HG03175 (cell line): ENCODE data around the gene KRT8.
"Not testable (repeated sequence)": the region's sequence is repeated elsewhere in the genome, so short reads cannot be mapped to it uniquely, and the experiment has no call there.

ENCODE experiments used
- ATAC-seq: cut with Tn5 transposase; IDR thresholded peaks from one replicate; pipeline ENCODE4 v1.9.1; 2021; ENCODE audit warnings: mild to moderate bottlenecking, moderate library complexity; ENCODE audit not compliant: unreplicated experiment

KRT8 gene

DNA sequence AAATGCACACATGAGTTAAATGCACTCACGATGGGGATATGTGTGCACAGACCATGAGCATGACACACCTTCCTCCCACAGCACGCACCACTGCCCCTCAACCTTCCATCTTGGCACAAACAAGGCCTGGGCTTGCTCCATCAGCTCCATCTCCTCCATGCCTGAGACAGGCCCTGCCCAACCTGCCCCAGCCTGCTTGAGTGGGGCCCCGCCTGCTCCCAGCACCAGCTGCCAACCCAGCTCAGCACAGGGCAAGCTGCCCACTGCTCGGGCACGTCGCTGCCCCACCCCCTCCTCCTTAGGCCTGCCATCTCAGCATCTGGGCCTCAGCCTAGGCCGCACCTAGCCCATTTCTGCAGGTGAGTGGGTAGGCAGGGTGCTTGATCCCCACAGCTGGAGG lies 28.5 kb downstream of the KRT8 start:
- ATAC-seq: no peak

DNA sequence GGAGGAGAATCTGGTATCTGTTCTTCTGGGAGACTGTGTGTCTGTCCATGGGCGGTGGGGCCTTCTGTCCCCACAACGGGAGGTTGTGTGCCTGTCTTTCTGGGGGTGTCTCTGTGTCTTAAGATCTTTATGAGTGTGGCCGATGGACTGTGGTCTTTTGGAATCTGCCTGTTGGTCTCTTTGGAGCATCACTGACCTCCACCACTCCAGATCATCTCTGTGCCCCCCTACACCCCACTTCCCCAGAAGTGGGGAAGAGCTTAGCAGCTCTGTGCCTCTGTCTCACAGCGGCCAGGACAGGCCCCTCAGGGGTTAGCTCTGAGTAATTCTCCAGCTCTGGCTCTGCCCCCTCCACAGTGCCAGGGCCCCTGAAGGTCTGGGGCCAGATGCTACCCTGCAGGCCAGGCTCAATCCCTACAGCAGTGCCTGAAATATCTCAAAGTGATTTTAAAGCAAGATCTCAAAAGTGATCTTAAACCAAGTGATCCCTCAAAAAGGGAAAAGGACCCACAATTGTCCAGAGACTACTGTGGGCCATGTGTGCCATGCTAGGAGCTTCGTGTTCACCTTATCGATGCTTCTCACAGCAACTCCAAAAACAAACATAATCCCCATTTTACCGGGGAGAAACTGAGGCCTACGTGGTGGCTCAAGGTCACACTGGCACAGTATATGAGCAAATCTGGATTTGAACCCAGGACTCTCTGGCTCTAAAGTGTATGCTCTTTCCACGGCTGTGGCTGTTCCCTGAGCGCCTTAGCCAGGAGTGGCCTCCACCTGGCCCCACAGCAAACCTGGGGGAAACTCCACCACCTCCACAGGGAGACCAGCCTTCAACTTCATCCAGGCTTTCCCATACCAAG lies 30.1 kb downstream of the KRT8 start:
- no peak for ATAC-seq

DNA sequence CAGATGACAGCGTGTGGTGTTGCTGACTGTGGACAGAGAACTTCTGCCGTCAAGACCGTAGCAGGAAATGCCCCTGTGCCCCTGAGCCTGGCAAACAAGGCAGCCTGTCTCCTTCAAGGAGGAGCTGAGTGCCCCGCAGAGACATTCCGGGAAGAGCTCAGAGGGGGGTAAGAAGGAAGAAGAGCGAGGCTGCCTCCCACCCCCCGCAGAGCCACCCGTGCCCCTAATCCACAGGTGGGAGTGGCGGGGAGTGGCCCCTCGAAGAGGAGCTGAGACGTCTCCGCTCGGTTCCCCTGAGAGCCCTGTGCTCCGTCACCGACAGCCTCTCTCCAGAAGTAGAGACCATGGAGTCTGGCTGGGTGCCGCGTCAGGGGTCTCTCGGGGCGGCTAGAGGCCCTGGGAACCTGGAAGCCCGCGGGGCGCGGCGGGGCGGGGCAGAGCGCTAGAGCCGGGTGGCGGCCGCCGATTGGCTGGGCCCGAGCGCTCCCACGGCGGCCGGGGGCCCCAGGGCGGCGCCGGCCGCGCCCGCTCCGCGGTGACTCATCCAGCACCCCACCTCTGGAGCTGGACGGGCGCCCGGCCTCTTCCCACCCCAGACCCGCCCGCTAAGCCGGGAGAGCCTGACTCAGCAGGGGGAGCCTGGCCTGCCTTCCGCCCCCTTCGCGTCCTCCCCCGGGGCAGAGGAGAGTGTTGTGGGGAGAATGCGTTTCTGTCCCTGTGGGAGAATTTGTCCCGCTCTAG lies 30.9 kb downstream of the KRT8 start:
- no peak for ATAC-seq

DNA sequence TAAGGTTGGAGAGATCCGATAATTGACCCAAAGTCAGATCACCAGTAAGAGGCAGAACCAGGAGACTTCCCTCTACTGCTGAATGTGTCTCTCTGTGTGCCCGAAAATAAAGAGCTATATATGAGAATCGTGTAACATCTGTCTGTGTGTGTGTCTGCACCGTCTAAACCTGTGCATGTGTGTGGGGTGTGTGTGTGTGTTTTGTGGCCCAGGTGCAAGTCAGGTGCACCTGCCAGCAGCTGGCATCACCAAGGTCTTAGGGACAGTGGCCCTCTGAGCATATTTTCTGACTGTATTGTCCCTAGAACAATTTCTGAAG lies 31.4 kb downstream of the KRT8 start:
- ATAC-seq: no peak

DNA sequence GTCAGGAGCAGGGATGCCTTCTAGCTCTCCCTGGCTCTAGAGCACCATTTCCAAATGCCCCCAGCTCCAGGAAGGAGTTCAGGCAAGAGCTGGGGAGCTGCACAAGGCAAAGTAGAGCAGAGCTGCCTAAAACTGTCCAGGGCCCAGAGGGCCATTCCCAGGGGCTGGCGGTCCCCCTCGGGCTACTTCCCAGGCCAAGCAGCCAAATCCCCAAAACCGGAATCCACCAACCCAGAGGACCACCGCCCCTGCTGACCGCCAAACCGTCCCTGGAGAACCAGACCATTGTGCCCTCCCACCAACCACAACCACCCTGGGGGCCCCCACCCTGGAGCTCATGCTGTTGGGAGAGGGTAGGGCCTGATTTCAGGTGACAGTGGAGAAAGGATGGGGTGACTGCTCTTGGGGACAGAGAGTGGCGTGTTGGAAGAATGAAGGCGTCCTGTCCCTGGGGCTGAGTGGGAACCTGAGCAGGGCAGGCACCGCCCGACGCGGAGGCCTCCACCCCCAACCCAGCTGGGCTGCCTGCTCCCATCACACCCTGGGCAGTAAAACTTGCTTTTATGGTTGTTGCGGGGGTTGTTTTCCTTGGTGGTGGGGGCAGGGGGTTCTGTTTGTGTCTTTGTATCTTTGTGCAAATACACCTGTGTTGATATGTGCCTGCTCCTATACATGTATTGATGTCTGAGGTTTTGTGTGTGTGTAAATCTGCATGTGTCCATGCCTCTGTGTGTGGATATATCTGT lies 32.1 kb downstream of the KRT8 start:
- no peak for ATAC-seq

DNA sequence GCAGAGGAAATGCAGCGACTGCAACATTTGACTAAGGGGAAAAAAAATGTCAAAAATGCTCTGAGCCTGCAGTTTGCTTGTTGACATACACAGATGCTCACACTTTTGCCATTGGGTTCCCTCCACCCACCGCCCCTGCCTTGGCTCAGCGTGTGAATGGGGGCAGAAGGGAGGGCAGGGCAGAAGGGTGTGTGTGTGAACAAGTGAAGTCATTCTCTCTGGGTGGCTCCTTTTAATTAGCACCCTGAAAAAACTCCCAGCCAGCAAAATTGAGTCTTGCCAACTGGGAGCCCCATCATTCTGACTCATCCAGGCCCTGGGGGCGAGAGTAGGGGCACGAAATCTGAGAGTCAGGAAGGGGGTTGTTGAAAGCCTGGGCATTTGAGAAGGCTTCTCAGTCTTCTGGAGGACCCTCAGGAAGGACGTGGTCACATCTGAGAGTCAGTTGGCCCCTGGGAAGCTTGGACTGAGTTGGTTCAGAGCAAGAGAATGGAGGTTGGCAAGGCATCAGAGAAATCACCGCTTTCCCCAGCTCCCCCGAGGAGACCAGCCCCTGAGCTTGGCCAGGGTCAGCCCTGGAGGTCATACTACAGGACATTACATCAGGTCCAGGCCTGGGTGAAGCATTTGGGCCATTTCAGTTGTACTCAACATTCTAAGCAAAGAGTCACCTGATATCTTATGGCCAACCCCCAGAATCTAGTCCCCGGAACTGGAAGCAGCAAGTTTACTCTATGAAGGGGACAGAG lies 33.4 kb downstream of the KRT8 start:
- no peak for ATAC-seq

DNA sequence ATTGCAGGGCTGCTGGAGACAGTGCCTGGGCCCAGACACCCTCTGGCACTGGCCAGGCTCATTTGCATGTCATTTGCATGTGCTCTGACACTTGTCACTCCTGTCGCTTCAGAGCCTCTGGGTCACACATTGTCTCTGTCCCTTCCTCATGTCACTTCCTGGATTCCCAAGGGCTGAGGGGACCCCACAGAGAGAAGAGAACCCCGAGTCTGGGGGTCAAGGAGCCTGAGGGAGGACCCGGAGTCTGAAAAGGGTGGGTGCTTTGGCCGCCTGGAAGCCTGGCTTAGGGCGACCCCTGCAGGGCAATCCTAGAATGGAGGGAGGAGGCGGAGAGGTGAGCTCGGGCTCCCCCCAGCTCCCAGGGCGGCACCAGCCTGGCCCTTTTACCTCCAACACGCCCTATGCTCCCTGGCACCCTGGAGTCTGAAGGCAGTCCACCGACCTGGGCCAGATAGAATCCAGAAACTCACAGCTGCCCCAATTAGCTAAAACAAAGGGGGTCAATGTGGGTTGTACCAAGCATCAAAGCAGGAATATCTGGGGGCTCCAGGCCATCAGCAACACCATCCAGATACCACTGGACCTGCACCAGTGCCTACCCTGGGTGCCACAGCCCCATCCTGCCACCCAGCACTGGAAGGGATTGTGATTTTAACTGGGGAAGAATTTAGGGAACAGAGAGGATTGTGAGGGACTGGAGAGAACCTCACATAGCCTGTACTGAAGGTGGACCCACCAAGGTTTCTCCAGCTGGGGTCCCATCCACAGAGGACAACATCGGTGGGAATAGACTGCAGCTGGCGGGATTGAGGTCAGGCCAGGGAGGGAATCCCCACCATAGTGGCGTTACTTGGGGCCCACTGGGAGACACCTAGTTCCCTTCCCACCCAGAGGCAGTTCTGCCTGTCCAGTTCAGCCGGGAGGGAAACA lies 34.2 kb downstream of the KRT8 start:
- peak; percentile 75 for ATAC-seq

DNA sequence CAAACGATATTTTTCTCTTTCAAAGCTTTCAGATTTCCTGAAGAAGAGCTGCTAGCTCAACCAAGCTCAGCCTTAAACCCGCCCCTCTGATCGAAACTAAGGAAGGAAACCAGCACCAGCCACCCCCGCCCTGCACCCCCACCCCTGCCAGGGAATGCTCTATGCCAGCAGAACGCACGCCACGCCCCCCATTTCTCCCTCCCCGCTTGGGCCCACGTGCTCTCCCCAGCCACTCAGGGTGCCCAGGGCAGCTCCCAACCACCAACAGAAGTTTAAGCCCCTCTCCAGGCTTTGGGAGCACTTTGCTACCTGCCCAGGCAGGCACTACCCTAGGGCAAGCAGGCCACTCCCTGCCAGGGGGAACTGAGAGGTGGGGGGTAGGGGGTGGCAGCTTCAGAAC lies 37.2 kb downstream of the KRT8 start:
- no peak for ATAC-seq

DNA sequence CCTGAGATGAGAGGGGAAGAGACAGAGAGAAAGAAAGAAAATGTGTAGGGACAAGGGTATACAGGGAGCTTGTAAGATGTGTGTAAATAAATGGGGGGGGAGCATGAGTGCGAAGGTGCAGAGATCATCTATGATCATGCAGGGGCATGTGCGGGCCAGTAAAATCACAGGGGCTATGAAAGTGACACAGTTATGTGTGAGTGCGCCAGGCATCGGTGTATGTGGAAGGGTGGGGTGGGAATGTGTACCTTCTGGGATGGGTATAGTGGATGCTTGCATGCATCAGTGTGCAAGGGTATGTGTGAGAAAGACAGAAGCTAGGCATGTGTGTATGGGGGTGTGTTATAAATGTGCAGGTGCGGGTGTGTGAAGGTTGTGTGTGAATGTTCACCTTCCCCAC lies 37.7 kb downstream of the KRT8 start:
- no peak for ATAC-seq

DNA sequence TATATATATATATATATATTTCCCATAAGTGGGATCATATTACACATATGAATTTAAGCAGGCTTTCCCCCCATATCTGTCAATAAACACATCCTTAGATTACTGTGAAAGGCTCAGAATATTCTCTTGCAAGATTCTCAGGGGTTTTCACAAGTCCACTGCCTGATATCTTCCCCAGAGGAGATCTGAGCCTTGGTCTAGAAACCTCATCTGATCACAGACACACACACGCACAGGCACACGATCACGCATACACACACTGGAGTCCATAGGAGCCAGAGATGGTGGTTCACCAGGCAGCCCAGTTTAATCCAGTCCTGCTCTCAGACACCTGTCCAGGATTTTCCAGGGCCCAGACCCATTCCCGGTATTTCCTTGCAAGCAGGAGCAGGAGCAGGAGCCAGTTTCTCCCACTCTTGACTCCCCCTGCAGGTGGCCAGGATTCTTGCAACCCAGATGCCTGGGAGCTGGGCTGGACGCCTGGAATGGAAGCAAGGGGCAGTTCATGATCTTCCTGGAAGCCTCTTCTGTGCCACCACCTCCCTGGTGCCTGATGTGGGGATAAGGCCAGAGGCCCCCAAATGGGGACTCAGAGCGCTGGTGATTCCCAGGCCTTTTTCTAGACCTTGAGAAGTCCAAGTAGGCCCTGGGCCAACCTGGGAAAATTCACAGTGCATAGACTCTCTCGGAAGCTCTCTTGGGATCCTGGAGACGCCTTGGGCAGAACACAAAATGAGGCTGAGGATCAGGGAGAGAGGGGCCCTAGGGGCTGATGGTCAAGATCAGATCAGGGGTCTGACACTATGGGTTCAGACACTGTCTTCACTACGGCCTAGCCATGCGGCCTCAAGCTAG lies 39.6 kb downstream of the KRT8 start:
- ATAC-seq: no peak

DNA sequence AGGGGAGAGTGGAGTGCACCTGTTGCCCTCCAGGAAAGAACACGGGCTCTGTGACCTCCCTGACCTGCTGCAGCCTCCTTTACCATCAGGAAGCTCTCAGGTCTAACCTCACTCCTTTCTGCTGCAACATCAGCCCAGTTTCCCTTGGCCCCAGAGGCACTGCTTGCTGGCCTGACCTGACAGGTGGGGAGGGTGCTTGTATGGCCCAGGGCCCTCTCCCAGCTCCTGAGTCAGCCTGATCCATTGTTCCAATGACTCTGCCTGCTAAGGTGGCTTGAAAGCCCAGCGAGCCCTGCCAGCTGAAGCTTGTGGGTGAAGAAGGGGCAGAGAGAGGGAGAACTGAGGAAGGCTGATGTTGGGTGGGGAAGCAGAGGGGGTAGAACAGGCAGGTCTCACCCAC lies 42.9 kb downstream of the KRT8 start:
- no peak for ATAC-seq

DNA sequence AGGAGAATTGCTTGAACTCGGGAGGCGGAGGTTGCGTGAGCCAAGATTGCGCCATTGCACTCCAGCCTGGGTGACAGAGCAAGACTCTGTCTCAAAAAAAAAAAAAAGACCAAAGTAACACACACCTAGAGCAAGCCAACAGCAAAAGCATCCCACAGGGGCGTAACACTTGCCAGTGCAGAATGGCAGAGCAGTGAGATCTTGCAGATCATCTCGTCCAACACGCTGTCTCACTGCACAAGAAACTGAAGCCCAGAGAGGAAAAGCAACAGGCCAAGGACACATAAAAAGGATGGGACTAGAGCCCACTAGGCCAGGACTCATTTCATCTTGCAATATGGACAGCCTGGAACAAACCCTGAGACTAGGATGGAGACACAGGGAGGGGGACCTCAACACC lies 43.4 kb downstream of the KRT8 start:
- no peak for ATAC-seq

DNA sequence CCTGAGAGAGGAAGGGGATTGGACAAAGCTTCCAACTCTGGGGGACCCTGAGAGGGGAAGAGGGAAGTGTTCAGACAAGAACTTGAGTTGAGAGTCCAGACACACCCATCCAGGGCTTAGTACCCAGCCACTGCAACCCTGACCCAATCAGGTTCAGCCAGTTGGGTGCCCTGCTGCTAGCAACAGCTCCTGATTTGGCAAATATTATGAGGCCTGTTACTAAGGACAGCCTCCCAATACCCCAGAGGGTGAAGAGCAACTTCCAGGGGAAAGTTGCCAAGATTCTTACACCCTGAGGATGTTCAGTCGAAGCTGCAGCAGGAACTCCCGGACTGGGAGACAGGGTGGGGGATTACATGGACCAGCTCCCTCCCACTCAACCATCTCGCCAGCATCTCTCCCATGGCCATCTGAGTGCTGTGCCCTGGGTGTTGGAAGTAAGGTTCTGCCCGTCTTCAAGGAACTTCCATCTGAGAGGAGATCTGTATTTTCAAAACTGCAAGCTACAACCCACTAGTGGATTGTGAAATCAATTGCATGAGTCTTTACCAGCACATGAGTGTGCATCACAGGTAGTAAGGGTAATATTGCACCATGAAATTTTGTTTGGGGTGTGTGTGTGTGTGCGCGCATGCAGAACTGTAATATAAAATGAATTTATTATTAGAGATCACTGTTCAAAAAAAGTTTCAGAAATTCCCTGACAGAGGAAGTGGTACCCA lies 44.6 kb downstream of the KRT8 start:
- no peak for ATAC-seq

DNA sequence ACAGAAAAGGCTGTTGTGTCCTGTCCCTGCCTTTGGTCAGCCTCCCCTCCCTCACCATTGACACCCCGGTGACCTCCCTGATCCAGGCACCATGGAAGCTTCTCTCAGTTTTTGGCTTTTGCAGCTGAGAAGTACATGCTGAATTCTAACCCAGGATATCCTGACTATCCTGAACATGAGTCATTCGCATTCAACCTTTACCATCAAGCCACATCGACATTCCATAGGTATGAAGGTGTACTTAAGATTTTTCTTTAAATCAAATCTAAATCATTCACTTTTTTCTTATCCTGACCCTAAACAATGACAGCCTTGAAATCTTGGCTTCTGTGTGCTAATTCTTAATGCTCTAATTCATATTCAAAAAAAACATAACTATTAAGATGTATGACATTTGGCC lies 47.4 kb downstream of the KRT8 start:
- no peak for ATAC-seq

DNA sequence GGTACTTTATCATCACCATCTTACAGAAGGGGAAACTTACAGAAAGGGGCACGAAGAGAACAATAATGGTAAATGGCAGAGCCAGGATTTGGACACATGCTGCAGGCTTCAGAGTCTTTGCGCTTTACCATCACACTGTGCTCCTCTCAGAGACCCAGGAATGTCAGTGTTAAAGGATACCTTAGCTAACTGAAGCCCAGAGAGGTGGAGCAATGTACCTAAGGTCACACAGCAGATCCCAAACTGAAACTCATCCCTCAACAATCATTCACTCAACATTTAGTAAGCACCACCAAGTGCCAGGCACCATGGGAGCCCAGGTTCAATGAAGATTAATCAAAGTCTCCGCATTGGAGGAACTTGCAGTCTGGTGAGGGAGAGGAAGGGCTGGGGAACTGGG lies 48.1 kb downstream of the KRT8 start:
- ATAC-seq: no peak

DNA sequence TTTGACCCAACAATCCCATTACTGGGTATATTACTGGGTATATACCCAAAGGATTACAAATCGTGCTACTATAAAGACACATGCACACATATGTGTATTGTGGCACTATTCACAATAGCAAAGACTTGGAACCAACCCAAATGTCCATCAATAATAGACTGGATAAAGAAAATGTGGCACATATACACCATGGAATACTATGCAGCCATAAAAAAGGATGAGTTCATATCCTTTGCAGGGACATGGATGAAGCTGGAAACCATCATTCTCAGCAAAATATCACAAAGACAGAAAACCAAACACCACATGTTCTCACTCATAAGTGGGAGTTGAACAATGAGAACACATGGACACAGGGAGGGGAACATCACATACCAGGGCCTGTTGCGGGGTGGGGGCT lies 48.8 kb downstream of the KRT8 start:
- ATAC-seq: not testable (repeated sequence)

DNA sequence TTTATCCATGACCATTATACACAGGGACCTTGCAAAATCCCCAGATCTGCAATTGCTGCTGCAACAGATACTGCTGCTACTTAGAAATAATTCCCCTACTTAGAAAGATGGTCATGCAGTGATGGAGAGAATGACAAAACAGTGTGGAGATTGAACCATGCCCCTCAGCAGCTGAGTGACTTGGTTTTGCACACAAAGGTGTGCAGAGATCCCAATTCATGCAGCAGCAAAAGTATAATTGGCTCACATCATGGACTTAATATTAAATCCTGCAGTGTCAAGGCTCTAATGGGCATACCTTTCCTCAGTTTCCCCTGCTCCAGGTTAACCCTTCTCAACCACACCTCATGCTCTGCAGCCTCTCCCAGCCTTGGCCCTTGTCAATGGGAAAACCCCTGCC lies 53.1 kb downstream of the KRT8 start:
- no peak for ATAC-seq

DNA sequence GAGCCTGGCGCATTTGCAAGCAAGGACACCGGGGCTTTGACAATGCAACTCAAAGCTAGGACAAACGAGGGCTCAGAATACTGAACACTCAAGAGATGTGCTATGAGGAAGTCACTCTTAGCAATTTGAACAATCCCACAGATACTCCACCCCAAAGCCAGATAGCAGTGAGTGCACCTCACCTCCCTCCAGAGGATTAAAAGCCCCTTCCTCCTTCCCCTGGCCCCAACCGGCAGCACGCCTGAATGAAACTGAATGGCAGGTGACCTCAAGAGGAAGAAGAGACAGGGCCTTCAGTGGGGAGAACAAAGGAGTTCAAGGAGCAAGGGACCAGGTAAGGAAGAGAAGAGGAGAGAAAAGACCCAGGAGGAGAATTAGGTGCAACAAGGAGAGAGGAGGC lies 54.2 kb downstream of the KRT8 start:
- ATAC-seq: no peak

DNA sequence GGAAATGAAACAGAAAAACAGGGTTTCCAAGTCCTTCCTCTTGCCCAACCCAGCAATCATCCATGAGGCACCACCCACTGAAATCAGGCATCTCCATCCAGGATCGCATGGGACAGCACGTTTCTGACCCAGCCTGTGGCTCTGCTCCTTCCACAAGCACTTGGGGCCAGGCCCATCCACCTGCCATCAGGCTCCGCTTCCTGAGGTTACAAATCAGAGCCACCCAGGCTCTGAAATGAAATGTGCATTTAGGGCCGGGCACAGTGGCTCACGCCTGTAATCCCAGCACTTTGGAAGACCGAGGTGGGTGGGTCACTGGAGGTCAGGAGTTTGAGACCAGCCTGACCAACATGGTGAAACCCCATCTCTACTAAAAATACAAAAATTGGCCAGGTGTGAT lies 55.4 kb downstream of the KRT8 start:
- no peak for ATAC-seq
